ENCODE data around the gene HELZ. TPM values are rescaled to one million over a fixed set of nuclear protein-coding genes. Genes with fewer than 3 reads are reported as not detected.
A peak's percentile ranks its signal among the peaks of the same experiment; 100 is the strongest.
"Not testable (repeated sequence)": the region's sequence is repeated elsewhere in the genome, so short reads cannot be mapped to it uniquely, and the experiment has no call there.

HELZ gene
- total RNA-seq, 2 donors from 2014 or later: 106 to 110 TPM

GRCh38 chr17:67251586-67251985, 6.6 kb upstream of the HELZ start:
- not testable (repeated sequence) for H3K36me3 Mint-ChIP-seq; H3K9me3 Mint-ChIP-seq; DNase-seq (ENCODE audit: low spot score); H3K27ac Mint-ChIP-seq; H3K27me3 Mint-ChIP-seq; H3K4me3 Mint-ChIP-seq; ATAC-seq
- H3K4me1 Mint-ChIP-seq (ENCODE audit: low read depth in 2 of 2): peaks cover 19 to 25% of the 10 kb centered on the region in 2 donors

- Mint-ChIP-seq H3K4me1 (ENCODE audit: low read depth in 2 of 2) (peaks cover 33 to 35% of the 10 kb centered on the region in 2 donors), H3K9me3 (no peaks in the 10 kb centered on the region), H3K27me3 (no peaks in the 10 kb centered on the region), H3K27ac (peak overlapping the region; percentile 43 to 45), H3K4me3 (peak overlapping the region; percentile 44), H3K36me3 (peaks cover 9% of the 10 kb centered on the region)
- DNase-seq (ENCODE audit: low spot score): no peak
- no peak for ATAC-seq
Observed at GRCh38 chr17:67248291-67248690, 3.3 kb upstream of the HELZ start.

DNA sequence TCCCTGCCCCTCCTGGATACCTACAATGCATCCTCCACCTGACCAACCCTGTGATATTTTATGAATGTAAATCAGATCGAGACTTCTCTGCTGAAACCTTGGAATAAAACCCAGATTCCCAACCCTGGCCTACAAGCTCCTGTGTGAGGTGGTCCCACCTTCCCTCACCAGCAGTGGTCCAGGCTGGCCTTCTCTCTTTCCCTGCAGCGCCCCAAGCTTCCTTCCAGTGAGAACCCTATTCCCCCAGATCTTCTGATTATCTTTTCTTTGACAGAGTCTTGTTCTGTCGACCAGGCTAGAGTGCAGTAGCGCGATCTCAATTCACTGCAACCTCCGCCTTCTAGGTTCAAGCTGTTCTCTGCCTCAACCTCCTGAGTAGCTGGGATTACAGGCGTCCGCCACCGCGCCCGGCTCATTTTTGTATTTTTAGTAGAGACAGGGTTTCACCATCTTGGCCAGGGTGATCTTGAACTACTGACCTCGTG, 2.5 kb upstream of the HELZ start:
- Mint-ChIP-seq H3K9me3 (no peaks in the 10 kb centered on the region), H3K36me3 (peaks cover 9% of the 10 kb centered on the region), H3K27me3 (no peaks in the 10 kb centered on the region), H3K4me1 (ENCODE audit: low read depth in 2 of 2) (peaks cover 37 to 40% of the 10 kb centered on the region in 2 donors), H3K27ac (peak overlapping the region; percentile 71 to 90), H3K4me3 (peak overlapping the region; percentile 88)
- no peak for DNase-seq (ENCODE audit: low spot score)
- ATAC-seq: no peak

- Mint-ChIP-seq H3K4me3 (peak overlapping the region; percentile 88), H3K4me1 (ENCODE audit: low read depth in 2 of 2) (peaks cover 40 to 44% of the 10 kb centered on the region in 2 donors), H3K27ac (peak overlapping the region; percentile 71 to 90), H3K9me3 (no peaks in the 10 kb centered on the region), H3K27me3 (no peaks in the 10 kb centered on the region), H3K36me3 (peaks cover 9% of the 10 kb centered on the region)
- DNase-seq (ENCODE audit: low spot score): peak; percentile 68
- ATAC-seq: peak; percentile 55 to 60
Observed at GRCh38 chr17:67246653-67247415, 1.8 kb upstream of the HELZ start.

DNA sequence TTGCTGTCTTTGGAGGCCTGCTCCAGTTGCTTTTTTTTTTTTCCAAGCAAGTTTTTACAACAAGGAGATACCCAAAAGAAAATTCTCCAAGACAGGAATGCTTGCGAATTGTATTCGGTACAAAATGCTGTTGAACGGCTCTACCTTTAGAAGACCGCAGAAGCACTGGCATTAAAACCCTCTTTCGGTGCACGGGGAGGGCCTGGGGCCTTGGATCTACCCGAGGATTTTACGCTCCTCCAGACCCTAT, 1.3 kb upstream of the HELZ start:
- H3K4me3 Mint-ChIP-seq: peak overlapping the region; percentile 88
- H3K36me3 Mint-ChIP-seq: peaks cover 9% of the 10 kb centered on the region
- ATAC-seq (no peak), DNase-seq (ENCODE audit: low spot score) (no peak)
- H3K9me3 Mint-ChIP-seq: no peaks in the 10 kb centered on the region
- peaks cover 45 to 49% of the 10 kb centered on the region in 2 donors for H3K4me1 Mint-ChIP-seq (ENCODE audit: low read depth in 2 of 2)
- peak overlapping the region; percentile 71 to 90 for H3K27ac Mint-ChIP-seq
- H3K27me3 Mint-ChIP-seq: no peaks in the 10 kb centered on the region

DNA sequence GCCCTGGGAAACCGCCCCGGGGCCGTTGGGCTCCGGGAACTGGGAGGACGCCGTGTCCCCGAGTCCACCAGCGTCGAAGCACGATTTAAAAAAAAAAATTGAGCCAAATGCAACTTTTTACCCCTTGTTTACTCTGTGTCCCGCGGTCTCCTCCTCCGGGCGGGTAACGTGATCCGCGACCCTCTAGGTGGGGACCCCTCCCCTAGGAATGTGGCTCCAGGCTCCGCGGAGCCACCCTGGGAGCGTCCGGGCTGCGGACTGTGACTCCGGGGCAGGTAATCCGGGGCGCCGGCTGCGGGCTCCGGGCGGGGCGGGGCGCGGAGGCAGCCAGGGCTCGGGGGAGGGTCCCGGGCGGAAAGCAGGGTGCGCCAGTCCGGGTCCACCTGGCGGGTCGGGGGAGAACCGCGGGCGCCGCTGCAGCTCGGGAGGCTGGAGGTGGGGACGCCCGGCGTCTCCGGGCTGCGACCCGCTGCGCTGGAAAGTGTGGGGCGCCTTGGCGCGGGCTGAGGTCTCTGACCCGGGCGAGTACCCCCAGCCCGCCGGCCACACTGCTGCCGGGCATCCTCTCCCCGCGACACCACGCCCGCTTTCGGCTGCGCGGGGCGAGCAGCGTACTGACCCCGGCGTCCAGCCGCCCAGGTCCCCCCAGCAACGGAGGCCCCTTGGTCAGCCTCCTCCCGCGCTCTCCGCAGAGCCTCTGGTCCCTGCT, 852 bp upstream of the HELZ start:
- ATAC-seq (peak in 1 of 2 donors; percentile 25), DNase-seq (ENCODE audit: low spot score) (no peak)
- Mint-ChIP-seq H3K4me1 (ENCODE audit: low read depth in 2 of 2) (peaks cover 49 to 54% of the 10 kb centered on the region in 2 donors), H3K27me3 (no peaks in the 10 kb centered on the region), H3K36me3 (peaks cover 9% of the 10 kb centered on the region), H3K27ac (peak overlapping the region; percentile 71 to 90), H3K9me3 (no peaks in the 10 kb centered on the region), H3K4me3 (peak overlapping the region; percentile 88)

GRCh38 chr17:67244431-67245072, 444 bp downstream of the HELZ start:
- Mint-ChIP-seq H3K4me1 (ENCODE audit: low read depth in 2 of 2) (peaks cover 58 to 67% of the 10 kb centered on the region in 2 donors), H3K4me3 (peak overlapping the region; percentile 95), H3K27me3 (no peaks in the 10 kb centered on the region), H3K36me3 (peaks cover 9% of the 10 kb centered on the region), H3K27ac (peak overlapping the region; percentile 83 to 95), H3K9me3 (no peaks in the 10 kb centered on the region)
- DNase-seq (ENCODE audit: low spot score) (no peak), ATAC-seq (peak; percentile 51 to 56)

- H3K27ac Mint-ChIP-seq: peak overlapping the region; percentile 83 to 95
- H3K4me3 Mint-ChIP-seq: peak overlapping the region; percentile 95
- no peaks in the 10 kb centered on the region for H3K27me3 Mint-ChIP-seq
- peaks cover 61 to 70% of the 10 kb centered on the region in 2 donors for H3K4me1 Mint-ChIP-seq (ENCODE audit: low read depth in 2 of 2)
- ATAC-seq (no peak), DNase-seq (ENCODE audit: low spot score) (no peak)
- H3K9me3 Mint-ChIP-seq: no peaks in the 10 kb centered on the region
- H3K36me3 Mint-ChIP-seq: peaks cover 15% of the 10 kb centered on the region
Observed at GRCh38 chr17:67243284-67243683, 1.7 kb downstream of the HELZ start.

DNA sequence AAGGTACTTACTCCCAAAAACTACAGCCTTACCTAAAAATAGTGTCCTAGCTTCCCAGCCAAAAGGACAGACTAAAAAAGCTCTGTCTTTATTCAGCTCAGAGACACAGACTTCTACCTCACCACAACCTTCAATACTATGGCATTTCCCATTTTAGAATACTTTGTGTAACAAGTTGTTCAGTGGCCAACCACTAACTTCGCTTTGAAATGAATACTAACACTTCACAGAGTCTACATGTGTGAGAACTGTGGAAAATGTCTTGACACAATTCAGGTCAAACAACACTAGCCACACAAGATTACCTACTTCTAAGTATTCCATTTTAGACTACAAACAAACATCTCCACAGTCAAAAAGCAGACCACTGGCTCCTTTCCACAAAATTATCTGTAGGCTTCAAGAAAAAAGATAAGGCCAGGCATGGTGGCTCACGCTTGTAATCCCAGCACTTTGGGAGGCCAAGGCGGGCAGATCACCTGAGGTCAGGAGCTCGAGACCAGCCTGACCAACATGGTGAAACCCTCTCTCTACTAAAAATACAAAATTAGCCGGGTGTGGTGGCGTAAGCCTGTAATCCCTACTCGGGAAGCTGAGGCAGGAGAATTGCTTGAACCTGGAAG, 3.2 kb downstream of the HELZ start:
- peaks cover 49 to 58% of the 10 kb centered on the region in 2 donors for H3K4me1 Mint-ChIP-seq (ENCODE audit: low read depth in 2 of 2)

DNA sequence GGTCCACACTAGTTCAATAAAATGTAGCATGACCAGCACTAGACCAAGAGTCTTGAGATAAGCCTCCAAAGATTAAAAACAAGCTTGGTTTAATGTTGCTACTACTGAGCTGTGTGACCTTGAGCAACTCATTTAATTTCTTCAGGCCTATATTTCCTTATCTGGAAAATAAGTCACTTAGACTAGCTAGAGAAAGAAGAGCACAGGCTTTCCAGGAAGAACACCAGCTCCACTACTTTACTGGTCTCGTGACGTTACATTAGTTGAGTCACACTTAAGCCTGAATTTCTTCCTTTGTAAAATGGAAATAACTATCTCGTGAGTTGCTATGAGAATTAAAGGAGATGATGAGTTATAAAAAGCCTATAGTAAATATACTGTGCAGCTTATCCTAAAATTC, 5.4 kb downstream of the HELZ start:
- Mint-ChIP-seq H3K36me3 (peaks cover 20% of the 10 kb centered on the region), H3K27ac (peak overlapping the region; percentile 68 to 87), H3K9me3 (no peaks in the 10 kb centered on the region), H3K4me1 (ENCODE audit: low read depth in 2 of 2) (peaks cover 49 to 62% of the 10 kb centered on the region in 2 donors), H3K4me3 (peak overlapping the region; percentile 63), H3K27me3 (no peaks in the 10 kb centered on the region)
- ATAC-seq (no peak), DNase-seq (ENCODE audit: low spot score) (no peak)

More for the DNA sequence above, 3.2 kb downstream of the HELZ start:
- ATAC-seq (peak; percentile 29 to 49), DNase-seq (ENCODE audit: low spot score) (no peak)
- Mint-ChIP-seq H3K27ac (peak overlapping the region; percentile 83 to 87), H3K4me3 (peak overlapping the region; percentile 56), H3K36me3 (peaks cover 15% of the 10 kb centered on the region), H3K9me3 (no peaks in the 10 kb centered on the region), H3K27me3 (no peaks in the 10 kb centered on the region)

DNA sequence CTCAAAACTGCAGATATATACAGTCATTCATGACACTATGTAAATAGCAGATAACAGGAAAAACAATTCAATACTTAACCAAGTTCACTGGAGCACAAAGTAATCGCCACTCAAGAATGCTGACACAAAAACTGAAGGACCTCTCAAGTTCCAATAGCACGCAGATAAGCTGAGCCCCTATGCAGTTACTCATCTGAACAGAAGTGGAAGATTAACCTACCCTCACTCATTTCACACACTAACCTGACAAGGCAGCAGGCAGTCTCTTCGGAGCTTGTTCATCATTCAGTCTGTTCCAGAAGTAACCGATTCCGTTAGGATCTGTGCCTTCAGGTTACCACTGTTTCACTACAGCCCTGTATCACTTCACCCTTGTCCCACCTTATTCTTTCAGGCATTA, 6.0 kb downstream of the HELZ start:
- no peaks in the 10 kb centered on the region for H3K9me3 Mint-ChIP-seq
- ATAC-seq (no peak), DNase-seq (ENCODE audit: low spot score) (no peak)
- H3K27ac Mint-ChIP-seq: peak overlapping the region; percentile 68 to 87
- no peaks in the 10 kb centered on the region for H3K27me3 Mint-ChIP-seq
- H3K4me1 Mint-ChIP-seq (ENCODE audit: low read depth in 2 of 2): peaks cover 50 to 63% of the 10 kb centered on the region in 2 donors
- H3K4me3 Mint-ChIP-seq: peak overlapping the region; percentile 11
- H3K36me3 Mint-ChIP-seq: peaks cover 18% of the 10 kb centered on the region

GRCh38 chr17:67232441-67232840, 12.6 kb downstream of the HELZ start:
- no peak for DNase-seq (ENCODE audit: low spot score)
- no peaks in the 10 kb centered on the region for H3K9me3 Mint-ChIP-seq
- H3K27me3 Mint-ChIP-seq: no peaks in the 10 kb centered on the region
- peaks cover 5% of the 10 kb centered on the region for H3K36me3 Mint-ChIP-seq
- no peak overlapping the region for H3K27ac Mint-ChIP-seq
- peaks cover 27 to 29% of the 10 kb centered on the region in 2 donors for H3K4me1 Mint-ChIP-seq (ENCODE audit: low read depth in 2 of 2)
- H3K4me3 Mint-ChIP-seq: no peak overlapping the region
- no peak for ATAC-seq

GRCh38 chr17:67229109-67229955, 15.7 kb downstream of the HELZ start:
- ATAC-seq: no peak
- Mint-ChIP-seq H3K36me3 (peaks cover 5% of the 10 kb centered on the region), H3K27ac (peak overlapping the region in 1 of 2 donors; percentile 0), H3K4me3 (no peak overlapping the region), H3K4me1 (ENCODE audit: low read depth in 2 of 2) (peaks cover 37 to 41% of the 10 kb centered on the region in 2 donors), H3K9me3 (no peaks in the 10 kb centered on the region), H3K27me3 (no peaks in the 10 kb centered on the region)
- DNase-seq (ENCODE audit: low spot score): no peak
